Activated naive CD8-positive, alpha-beta T cell treated with anti-CD3 and anti-CD28 coated beads, Interleukin-2, amount 50 U/mL, for 24 hours (primary cell): Measurements from ENCODE around the gene FALEC.

Experiments
- ATAC-seq: fragments of 150-1000 bp; cut with Tn5 transposase; one replicate; pipeline ENCODE4 v1.10.0; 2021
- DNase-seq: peaks from one replicate; pipeline ENCODE4 v3.0.0; 2021
- H3K27ac Mint-ChIP-seq: one replicate; pipeline ENCODE4 v1.8.0; 2021; ENCODE audit warnings: mild to moderate bottlenecking, mixed read lengths
- H3K27me3 Mint-ChIP-seq: one replicate; pipeline ENCODE4 v1.8.0; 2021; ENCODE audit warnings: mixed read lengths
- H3K36me3 Mint-ChIP-seq: one replicate; pipeline ENCODE4 v1.8.0; 2021; ENCODE audit warnings: low read depth, mixed read lengths
- H3K4me1 Mint-ChIP-seq: one replicate; pipeline ENCODE4 v1.8.0; 2021; ENCODE audit warnings: mixed read lengths
- H3K4me3 Mint-ChIP-seq: one replicate; pipeline ENCODE4 v1.8.0; 2021; ENCODE audit warnings: mild to moderate bottlenecking, moderate library complexity, mixed read lengths
- H3K9me3 Mint-ChIP-seq: one replicate; pipeline ENCODE4 v1.8.0; 2021; ENCODE audit warnings: mixed read lengths

The FALEC gene

DNA sequence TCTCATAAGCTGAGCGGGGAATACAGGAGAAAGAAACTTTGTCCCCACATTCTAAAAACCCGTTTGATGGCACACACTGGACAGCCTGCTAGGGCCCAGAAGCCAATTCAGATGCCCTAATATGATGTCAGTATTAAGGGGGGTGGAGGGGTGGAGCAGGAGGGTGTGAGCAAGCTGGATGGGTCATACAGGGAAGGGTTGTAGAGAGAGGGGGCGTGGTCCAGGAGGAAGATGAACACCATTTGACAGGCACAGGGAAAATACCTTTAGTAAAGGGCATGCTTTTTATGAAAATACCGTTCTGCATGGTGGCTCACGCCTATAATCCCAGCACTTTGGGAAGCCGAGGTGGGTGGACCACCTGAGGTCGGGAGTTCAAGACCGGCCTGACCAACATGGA lies 22.4 kb upstream of the FALEC start:
- Mint-ChIP-seq H3K4me1 (peaks cover 4% of the 10 kb centered on the region), H3K36me3 (peaks cover 34% of the 10 kb centered on the region), H3K4me3 (no peak overlapping the region), H3K27ac (no peak overlapping the region), H3K9me3 (no peaks in the 10 kb centered on the region), H3K27me3 (no peaks in the 10 kb centered on the region)
- DNase-seq (no peak), ATAC-seq (no peak)

DNA sequence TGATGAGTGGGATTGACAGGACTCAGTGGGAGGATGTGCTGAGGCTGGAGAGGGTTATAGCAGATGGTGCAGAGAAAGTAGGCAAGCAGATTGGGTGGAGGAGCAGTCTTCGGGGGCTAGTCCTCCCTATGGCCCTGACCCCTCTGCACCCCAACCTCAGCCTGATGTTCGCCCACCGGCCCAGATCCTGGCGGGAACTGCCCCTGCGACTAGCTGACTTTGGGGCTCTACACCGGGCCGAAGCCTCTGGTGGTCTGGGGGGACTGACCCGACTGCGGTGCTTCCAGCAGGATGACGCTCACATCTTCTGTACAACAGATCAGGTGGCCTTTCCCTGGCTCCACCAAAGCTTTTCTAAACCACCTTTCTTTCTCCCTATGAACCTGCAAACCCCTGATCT lies 17.2 kb upstream of the FALEC start:
- no peak overlapping the region for H3K27ac Mint-ChIP-seq
- DNase-seq: no peak
- no peaks in the 10 kb centered on the region for H3K9me3 Mint-ChIP-seq
- ATAC-seq: no peak
- H3K36me3 Mint-ChIP-seq: peaks cover 19% of the 10 kb centered on the region
- H3K27me3 Mint-ChIP-seq: no peaks in the 10 kb centered on the region
- no peak overlapping the region for H3K4me3 Mint-ChIP-seq
- H3K4me1 Mint-ChIP-seq: no peaks in the 10 kb centered on the region

DNA sequence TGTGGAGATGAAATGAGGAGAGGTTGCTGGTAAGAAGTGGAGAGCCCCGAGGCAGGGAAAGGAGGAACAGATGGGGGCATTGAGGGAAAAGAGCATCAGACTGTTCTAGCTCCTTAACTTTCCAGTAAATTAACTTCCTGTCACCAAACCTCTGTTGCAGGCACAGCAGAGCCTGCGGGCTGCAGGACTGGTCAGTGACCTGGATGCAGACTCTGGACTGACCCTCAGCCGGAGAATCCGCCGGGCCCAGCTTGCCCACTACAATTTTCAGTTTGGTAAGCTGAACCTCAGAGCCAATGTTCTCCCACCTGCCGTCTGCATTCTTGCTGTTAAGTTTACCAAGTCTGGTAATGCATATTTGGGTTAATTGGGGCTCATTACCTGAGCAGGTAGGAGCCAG lies 10.1 kb upstream of the FALEC start:
- no peak for ATAC-seq
- no peaks in the 10 kb centered on the region for H3K9me3 Mint-ChIP-seq
- DNase-seq: no peak
- no peaks in the 10 kb centered on the region for H3K4me1 Mint-ChIP-seq
- H3K27ac Mint-ChIP-seq: no peak overlapping the region
- peaks cover 18% of the 10 kb centered on the region for H3K36me3 Mint-ChIP-seq
- H3K4me3 Mint-ChIP-seq: no peak overlapping the region
- H3K27me3 Mint-ChIP-seq: no peaks in the 10 kb centered on the region

DNA sequence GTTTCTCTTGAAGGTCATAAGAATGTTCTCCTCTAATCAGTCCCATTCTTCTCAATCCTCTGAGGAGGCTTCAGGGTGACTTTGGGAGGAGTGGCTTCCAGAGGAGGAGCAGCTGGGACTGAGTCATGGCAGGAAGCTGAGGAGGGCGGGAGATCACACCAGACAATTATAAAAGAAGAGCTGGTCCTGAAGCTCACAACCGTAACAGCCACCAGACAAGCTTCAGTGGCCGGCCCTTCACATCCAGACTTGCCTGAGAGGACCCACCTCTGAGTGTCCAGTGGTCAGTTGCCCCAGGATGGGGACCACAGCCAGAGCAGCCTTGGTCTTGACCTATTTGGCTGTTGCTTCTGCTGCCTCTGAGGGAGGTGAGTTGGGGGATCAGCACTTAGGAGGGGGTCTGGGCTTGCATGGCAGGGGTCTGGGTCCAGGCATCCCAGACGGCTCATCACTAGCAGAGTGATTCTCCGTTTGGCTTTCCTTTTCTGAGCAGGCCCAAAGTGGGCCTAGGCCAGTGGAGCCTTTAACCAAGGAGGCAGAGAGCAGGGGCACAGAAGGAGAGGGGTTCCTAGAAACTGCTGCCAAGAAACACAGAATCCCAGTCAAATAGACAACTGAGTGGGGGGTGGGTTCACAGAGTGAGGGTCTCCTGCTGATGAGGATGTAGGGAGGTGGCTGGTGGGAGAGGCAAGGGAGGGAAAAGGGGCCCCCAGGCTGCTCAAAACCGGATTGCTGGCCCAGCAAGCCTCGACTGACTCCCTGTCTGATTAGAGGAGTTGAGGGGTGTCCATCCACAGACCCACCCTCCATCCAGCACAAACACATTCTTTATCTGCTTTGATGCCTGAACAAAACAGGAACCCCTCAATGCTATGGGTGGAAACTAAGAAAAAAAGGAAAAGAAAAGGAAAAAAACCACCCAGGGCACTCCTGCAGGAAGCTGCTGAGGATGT lies 7.4 kb upstream of the FALEC start, which contains the start of gene ECM1:
Gene ECM1 (plus strand): TSS at position 198 of the 953 bp plus-strand sequence. CDS start 101 bp downstream, at position 299.
- no peak for DNase-seq
- Mint-ChIP-seq H3K4me1 (no peaks in the 10 kb centered on the region), H3K27me3 (no peaks in the 10 kb centered on the region), H3K4me3 (no peak within 1 kb of the TSS), H3K27ac (no peak within 1 kb of the TSS), H3K9me3 (no peaks in the 10 kb centered on the region), H3K36me3 (peaks cover 17% of the 10 kb centered on the region)
- ATAC-seq: no peak

DNA sequence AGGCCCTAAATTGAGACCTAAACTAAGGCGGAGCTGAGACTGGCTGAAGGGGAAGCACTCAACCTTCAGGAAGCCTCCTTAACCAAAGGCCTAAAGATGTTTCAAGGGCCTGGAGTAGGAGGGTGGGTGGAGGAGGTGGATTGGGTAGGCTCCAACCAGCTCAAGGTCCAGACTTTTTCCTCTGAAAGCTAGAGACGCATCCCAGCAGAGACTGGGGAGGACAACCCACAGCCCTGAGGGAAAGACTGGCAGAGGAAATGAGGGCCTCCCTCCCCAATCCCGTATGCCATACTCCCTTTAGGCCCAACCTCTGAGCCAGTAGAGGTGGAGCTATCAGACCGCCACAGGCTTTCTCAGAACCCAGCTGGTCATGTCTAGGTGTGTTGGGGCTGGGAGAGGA lies 6.6 kb upstream of the FALEC start:
- H3K27me3 Mint-ChIP-seq: no peaks in the 10 kb centered on the region
- ATAC-seq (no peak), DNase-seq (no peak)
- no peaks in the 10 kb centered on the region for H3K9me3 Mint-ChIP-seq
- peaks cover 14% of the 10 kb centered on the region for H3K36me3 Mint-ChIP-seq
- H3K4me1 Mint-ChIP-seq: peaks cover 4% of the 10 kb centered on the region
- no peak overlapping the region for H3K4me3 Mint-ChIP-seq
- no peak overlapping the region for H3K27ac Mint-ChIP-seq

DNA sequence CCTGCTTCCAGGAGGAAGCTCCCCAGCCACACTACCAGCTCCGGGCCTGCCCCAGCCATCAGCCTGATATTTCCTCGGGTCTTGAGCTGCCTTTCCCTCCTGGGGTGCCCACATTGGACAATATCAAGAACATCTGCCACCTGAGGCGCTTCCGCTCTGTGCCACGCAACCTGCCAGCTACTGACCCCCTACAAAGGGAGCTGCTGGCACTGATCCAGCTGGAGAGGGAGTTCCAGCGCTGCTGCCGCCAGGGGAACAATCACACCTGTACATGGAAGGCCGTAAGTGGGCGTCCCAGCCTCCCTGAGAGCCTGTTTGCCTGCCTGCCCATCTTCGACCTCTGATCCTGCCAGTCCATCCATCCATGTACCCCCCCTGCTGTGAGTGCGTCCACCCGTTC lies 4.0 kb upstream of the FALEC start:
- no peaks in the 10 kb centered on the region for H3K9me3 Mint-ChIP-seq
- no peaks in the 10 kb centered on the region for H3K27me3 Mint-ChIP-seq
- H3K36me3 Mint-ChIP-seq: peaks cover 7% of the 10 kb centered on the region
- H3K27ac Mint-ChIP-seq: no peak overlapping the region
- DNase-seq (no peak), ATAC-seq (no peak)
- H3K4me3 Mint-ChIP-seq: no peak overlapping the region
- H3K4me1 Mint-ChIP-seq: peaks cover 15% of the 10 kb centered on the region

DNA sequence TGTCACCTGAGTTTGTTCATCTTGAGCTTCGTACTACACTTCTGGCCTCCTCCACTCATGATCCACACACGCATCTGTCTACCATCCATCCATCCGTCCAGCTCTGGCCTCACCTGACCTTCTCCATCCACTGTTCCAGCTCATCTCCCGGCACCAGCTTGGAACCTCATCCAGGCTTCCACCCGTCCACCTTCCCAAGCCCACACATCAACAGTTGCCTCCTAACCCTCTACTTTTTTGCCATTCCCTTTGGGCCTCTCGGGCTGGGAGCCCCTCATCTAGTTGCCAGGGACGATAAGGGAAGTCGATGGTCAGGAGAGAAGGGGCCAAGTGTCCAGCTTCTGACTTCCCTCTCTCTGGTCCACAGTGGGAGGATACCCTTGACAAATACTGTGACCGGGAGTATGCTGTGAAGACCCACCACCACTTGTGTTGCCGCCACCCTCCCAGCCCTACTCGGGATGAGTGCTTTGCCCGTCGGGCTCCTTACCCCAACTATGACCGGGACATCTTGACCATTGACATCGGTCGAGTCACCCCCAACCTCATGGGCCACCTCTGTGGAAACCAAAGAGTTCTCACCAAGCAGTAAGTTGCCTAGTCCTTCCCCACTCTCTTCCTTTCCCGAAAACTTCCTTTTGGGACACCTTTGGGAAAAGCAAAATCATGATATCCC lies 3.4 kb upstream of the FALEC start:
- Mint-ChIP-seq H3K4me1 (peaks cover 19% of the 10 kb centered on the region), H3K27me3 (no peaks in the 10 kb centered on the region), H3K27ac (no peak overlapping the region), H3K36me3 (peaks cover 5% of the 10 kb centered on the region), H3K9me3 (no peaks in the 10 kb centered on the region), H3K4me3 (no peak overlapping the region)
- ATAC-seq (no peak), DNase-seq (no peak)

DNA sequence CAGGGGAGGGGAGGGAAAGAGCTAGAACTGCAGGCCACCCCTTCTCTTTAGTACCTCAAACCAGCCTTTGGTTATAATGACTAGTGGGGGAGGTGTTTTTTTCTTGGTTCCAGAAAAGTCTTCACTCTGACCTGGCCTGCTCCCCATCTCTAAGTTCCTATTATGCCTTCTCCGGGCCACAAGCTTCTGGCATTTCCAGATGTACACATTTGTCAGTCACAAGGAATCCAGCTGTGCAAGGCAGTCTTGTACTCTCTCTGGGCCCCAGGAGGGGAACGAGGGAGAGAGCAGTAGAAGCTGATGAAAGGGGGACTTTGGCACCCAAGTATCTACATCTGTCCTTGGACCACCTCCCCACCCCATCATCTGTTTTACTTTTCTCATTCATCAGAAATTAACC lies 2.7 kb upstream of the FALEC start:
- Mint-ChIP-seq H3K27ac (no peak overlapping the region), H3K4me3 (no peak overlapping the region), H3K36me3 (peaks cover 4% of the 10 kb centered on the region), H3K27me3 (no peaks in the 10 kb centered on the region), H3K4me1 (peaks cover 20% of the 10 kb centered on the region), H3K9me3 (no peaks in the 10 kb centered on the region)
- ATAC-seq (no peak), DNase-seq (no peak)

DNA sequence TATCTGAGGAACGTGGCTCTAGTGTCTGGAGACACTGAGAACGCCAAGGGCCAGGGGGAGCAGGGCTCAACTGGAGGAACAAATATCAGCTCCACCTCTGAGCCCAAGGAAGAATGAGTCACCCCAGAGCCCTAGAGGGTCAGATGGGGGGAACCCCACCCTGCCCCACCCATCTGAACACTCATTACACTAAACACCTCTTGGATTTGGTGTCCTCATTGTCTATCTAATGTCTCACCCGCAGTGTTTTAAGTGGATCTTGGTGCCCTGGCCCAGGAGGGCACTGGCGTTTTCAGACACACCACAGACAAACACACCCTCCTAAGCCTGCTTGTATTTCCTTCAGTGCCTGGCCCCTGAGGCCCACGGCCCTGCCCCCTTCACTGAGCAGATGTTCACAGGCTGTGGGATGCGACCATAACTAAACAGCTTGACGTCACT lies 2.2 kb upstream of the FALEC start:
- no peaks in the 10 kb centered on the region for H3K27me3 Mint-ChIP-seq
- H3K36me3 Mint-ChIP-seq: peaks cover 4% of the 10 kb centered on the region
- DNase-seq (no peak), ATAC-seq (no peak)
- H3K27ac Mint-ChIP-seq: no peak overlapping the region
- H3K4me1 Mint-ChIP-seq: peaks cover 20% of the 10 kb centered on the region
- no peak overlapping the region for H3K4me3 Mint-ChIP-seq
- H3K9me3 Mint-ChIP-seq: no peaks in the 10 kb centered on the region

DNA sequence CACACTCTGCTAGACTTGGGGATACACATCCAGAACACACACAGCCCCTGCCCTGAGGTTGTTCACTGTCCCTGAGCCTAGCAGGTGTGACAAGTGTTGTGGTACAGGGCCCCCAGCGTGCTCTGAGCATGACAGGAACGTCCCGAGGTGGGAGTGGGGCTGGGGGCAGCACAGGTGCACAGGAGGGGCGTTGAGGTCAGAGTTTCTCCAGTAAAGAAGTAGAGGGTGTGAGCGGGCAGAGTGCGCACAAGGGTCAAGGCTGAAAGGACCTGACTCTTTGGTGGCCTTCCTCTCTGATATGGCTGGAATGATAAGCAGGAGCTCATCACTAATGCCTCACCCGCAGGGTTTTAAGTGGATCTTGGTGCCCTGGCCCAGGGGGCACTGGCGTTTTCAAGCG lies 1.3 kb upstream of the FALEC start:
- no peak for DNase-seq
- no peaks in the 10 kb centered on the region for H3K27me3 Mint-ChIP-seq
- ATAC-seq: no peak

DNA sequence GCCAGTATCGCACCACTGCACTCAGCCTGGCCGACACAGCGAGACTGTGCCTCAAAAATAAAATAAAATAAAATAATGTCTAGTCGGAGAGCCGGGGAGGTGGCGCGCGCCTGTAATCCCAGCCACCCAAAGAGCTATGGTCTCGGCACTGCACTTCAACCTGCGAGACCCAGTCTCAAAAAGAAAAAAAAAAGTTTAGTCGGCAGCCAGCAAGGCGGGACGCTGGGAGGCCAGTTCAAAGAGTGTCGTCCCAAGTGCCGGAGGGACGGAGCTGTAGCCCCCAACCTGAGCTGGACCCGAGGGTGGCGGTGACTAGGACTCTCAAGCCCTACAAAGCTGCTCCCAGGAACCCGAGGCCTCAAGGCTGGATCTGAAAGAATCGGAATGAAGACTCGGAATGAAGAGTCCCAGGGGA lies 632 bp upstream of the FALEC start:
- Mint-ChIP-seq H3K27ac (no peak overlapping the region), H3K4me1 (peaks cover 20% of the 10 kb centered on the region), H3K27me3 (no peaks in the 10 kb centered on the region), H3K36me3 (peaks cover 4% of the 10 kb centered on the region), H3K4me3 (peak overlapping the region; percentile 89), H3K9me3 (no peaks in the 10 kb centered on the region)
- DNase-seq (no peak), ATAC-seq (no peak)

More for the DNA sequence above, 1.3 kb upstream of the FALEC start:
- Mint-ChIP-seq H3K4me3 (peak overlapping the region; percentile 89), H3K4me1 (peaks cover 20% of the 10 kb centered on the region), H3K9me3 (no peaks in the 10 kb centered on the region), H3K36me3 (peaks cover 4% of the 10 kb centered on the region), H3K27ac (no peak overlapping the region)

DNA sequence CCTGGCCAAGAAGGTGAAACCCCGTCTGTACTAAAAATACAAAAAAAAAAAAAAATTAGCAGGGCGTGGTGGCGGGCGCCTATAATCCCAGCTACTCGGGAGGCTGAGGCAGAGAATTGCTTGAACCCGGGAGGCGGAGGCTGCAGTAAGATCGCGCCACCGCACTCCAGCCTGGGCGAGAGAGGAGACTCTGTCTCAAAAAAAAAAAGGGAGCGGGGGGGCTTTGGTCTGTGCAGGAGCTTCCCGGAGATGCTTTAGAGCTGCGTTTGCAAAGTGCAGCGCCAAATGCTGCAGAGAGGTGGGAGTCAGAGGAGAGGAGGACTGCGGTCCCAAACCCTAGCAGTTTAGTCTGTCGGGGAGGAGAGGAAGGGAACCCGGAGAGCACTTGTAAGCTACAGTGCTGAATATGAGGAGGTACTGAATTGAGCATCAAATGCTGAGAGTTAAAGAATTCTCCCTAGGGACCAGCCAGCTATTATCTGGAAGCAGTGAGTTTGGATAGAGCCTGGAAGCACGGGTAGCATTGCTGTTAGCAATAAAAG lies 569 bp downstream of the FALEC start:
- ATAC-seq (no peak), DNase-seq (peak; percentile 23)
- Mint-ChIP-seq H3K36me3 (peaks cover 4% of the 10 kb centered on the region), H3K4me3 (peak overlapping the region; percentile 89), H3K27ac (peak overlapping the region; percentile 55), H3K4me1 (peaks cover 20% of the 10 kb centered on the region), H3K27me3 (no peaks in the 10 kb centered on the region), H3K9me3 (no peaks in the 10 kb centered on the region)

DNA sequence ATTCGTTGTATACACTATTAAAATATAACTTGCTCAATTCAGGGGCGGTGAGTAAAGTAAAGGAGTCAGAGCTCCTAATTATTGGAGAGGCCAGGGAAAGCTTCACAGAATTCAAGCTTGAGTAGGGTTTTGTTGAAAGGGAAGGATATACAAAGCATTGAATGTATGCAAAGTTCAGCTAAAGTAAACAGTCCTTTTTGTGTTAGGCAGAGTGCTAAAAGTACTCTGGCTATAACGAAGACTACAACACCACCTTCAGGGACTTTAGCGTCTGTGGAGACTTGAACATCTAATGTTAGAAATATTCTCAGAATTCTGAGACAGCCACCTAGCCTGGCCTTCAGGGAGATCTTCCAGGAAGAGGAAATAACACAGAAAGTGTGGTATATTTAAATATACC lies 1.1 kb downstream of the FALEC start:
- no peak for ATAC-seq
- peak overlapping the region; percentile 89 for H3K4me3 Mint-ChIP-seq
- no peak overlapping the region for H3K27ac Mint-ChIP-seq

DNA sequence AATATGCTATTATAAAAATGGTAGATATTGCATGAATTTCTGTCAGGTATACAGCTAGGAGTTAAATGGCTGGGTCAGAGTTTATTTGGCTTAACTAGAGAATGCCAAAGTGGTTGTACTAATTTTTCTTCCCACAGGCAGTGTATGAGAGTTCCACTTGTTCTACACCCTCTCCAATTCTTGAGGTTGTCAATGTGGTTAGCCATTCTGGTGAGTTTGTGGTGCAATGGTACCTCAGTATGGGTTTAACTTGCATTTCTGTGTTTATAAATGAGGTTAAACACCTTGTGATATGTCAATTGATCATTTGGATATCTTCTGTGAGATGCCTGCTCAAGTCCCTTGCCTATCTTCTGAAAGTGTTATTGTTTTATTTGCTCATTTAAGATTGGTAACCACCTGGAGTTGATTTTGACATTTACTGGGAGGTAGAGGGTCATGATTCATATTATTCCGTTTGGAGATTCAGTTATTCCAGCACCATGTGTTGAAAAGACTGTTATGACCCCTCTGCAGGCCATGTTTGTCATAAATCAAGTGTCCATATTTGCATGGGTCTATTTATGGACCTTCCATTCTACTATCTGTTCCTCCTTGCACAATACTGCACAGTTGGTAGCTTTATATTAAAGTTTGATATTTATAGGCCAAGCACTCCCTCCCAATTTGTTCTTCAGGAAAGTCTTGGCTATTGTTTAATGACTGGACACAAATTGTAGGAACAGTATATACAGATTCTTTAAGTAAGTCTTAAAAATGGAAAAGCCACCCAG lies 5.8 kb downstream of the FALEC start:
- Mint-ChIP-seq H3K4me3 (no peak overlapping the region), H3K27me3 (no peaks in the 10 kb centered on the region), H3K9me3 (no peaks in the 10 kb centered on the region), H3K27ac (no peak overlapping the region), H3K4me1 (peaks cover 9% of the 10 kb centered on the region), H3K36me3 (no peaks in the 10 kb centered on the region)
- DNase-seq: no peak
- no peak for ATAC-seq

More for the DNA sequence above, 1.1 kb downstream of the FALEC start:
- DNase-seq: no peak
- H3K9me3 Mint-ChIP-seq: no peaks in the 10 kb centered on the region
- H3K36me3 Mint-ChIP-seq: peaks cover 4% of the 10 kb centered on the region
- peaks cover 23% of the 10 kb centered on the region for H3K4me1 Mint-ChIP-seq
- no peaks in the 10 kb centered on the region for H3K27me3 Mint-ChIP-seq
